Endometrium (tissue), 2 donors: ENCODE measurements around the gene C11orf68.

ENCODE experiments used
- FAIRE-seq: peaks from 2 replicates; lab custom pipeline; 2012; peaks lifted over from hg19 to GRCh38; lab: Jason Lieb, UNC
- donor health status: control.
- donor health status: control.

C11orf68 gene

GRCh38 chr11:65871811-65872548 is 46.9 kb downstream of the C11orf68 start:
- no peak for FAIRE-seq

GRCh38 chr11:65870706-65871681 is 47.9 kb downstream of the C11orf68 start:
- FAIRE-seq, result no peak

GRCh38 chr11:65870307-65870658 is 48.6 kb downstream of the C11orf68 start:
- FAIRE-seq, result no peak

- FAIRE-seq, result no peak
Measured at GRCh38 chr11:65869643-65870306, 49.1 kb downstream of the C11orf68 start.

GRCh38 chr11:65868907-65869306 is 50.0 kb downstream of the C11orf68 start:
- FAIRE-seq, result no peak

GRCh38 chr11:65868076-65868667 is 50.7 kb downstream of the C11orf68 start:
- no peak for FAIRE-seq

- FAIRE-seq, result no peak
Measured at GRCh38 chr11:65867284-65868071, 51.4 kb downstream of the C11orf68 start.
